VCaP (cell line): Measurements from ENCODE around the gene PITX2.
"Not testable (repeated sequence)": the region's sequence is repeated elsewhere in the genome, so short reads cannot be mapped to it uniquely, and the experiment has no call there.

Source experiments
- H3K27ac ChIP-seq: fragments of 450-650 bp; 2 replicates; pipeline ENCODE4 v1.5.1; 2017
- TF ChIP-seq, protein P1 (sequence below): fragments of 450-650 bp; conservative IDR thresholded peaks from 2 replicates; pipeline ENCODE4 v1.5.1; 2017; ENCODE audit warnings: mild to moderate bottlenecking, moderate library complexity

Gene PITX2

DNA sequence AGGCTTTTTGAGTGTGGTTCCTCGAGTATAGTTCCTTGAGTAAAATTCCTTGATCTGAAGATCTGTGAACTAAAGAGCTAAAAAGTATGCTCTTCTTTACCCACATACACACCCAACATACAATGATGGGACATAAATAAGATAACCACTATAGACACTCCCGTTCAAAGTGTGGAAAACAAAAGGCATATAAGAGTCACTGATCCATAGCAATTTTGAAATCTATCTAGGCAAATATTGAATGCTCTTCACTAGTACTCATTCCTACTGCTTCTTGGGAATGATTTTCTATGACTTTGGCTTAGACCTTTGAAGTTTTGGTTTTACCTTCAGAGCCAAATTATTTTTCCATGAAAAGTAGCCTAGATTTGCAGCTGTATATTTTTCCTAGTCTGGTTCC, 26.4 kb downstream of the PITX2 start:
- H3K27ac ChIP-seq, result no peak overlapping the region
- TF ChIP-seq, protein P1, sequence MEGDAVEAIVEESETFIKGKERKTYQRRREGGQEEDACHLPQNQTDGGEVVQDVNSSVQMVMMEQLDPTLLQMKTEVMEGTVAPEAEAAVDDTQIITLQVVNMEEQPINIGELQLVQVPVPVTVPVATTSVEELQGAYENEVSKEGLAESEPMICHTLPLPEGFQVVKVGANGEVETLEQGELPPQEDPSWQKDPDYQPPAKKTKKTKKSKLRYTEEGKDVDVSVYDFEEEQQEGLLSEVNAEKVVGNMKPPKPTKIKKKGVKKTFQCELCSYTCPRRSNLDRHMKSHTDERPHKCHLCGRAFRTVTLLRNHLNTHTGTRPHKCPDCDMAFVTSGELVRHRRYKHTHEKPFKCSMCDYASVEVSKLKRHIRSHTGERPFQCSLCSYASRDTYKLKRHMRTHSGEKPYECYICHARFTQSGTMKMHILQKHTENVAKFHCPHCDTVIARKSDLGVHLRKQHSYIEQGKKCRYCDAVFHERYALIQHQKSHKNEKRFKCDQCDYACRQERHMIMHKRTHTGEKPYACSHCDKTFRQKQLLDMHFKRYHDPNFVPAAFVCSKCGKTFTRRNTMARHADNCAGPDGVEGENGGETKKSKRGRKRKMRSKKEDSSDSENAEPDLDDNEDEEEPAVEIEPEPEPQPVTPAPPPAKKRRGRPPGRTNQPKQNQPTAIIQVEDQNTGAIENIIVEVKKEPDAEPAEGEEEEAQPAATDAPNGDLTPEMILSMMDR, result no peak

DNA sequence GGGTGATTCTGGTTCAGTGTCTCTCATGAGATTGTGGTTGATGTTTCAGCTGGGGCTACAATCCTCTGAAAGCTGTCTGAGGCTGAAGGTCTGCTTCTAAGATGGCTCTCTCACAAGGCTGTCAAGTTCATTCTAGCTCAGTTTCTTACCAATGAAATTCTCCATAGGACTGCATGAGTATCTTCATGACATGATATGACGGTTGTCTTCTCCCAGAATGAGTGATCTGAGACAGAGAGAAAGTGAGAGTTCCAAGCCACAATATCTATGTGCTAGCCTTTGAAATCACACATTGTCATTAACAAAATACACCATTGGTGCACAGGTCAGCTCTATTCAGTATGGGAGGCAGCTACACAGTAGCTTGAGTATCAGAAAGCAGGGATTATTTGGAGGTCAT, 27.3 kb downstream of the PITX2 start:
- H3K27ac ChIP-seq, result no peak overlapping the region
- TF ChIP-seq, protein P1, result no peak

DNA sequence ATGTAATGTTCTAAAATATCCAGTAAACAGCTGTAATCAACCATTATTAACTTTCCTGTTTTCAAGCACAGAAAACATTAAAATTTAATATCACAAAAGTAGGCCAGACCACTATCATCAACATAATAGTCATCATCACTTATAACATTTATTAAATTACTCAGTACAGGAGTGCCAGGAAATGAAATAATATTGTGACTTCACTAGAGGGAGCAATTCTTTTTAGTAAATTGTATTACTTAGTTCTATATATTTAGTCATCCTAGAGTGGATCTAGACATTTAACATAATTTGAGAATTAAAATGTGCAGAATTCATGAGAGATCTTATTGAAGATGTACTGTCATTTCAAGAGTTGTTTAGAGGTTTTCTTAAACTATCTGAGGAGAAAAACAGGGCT, 33.6 kb downstream of the PITX2 start:
- TF ChIP-seq, protein P1, result peak; percentile 64
- no peak overlapping the region for H3K27ac ChIP-seq

DNA sequence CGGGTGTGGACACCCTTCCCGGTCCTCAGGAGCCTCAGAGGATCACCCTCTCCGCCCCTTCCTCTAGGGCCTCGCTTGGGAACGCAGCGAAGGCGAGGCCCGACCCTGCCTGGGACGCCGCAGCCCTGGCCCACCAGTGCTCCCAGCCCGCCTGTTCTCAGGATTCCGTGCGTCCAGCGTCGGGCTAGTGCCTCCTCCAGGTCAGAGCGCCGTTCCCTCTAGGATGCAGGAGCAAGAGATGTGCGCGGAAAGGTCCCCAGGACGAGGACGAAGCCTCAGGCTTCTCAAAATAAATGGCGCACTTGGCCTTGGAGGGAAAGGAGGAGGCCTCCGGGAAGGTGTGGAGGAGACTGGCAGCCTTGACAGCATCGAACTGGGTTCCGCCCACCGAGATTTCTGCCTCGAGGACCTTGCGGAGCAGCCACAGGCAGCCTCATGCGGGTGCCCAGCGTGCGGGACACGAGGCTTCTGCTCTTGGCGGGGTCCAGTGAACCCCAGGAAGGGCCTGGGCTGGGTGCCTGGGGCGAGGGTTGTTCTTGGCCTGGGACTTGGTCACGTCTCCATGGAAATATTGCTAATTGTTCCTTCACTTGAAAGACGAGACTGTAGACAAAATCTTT, 35.1 kb downstream of the PITX2 start:
- H3K27ac ChIP-seq, result no peak overlapping the region

DNA sequence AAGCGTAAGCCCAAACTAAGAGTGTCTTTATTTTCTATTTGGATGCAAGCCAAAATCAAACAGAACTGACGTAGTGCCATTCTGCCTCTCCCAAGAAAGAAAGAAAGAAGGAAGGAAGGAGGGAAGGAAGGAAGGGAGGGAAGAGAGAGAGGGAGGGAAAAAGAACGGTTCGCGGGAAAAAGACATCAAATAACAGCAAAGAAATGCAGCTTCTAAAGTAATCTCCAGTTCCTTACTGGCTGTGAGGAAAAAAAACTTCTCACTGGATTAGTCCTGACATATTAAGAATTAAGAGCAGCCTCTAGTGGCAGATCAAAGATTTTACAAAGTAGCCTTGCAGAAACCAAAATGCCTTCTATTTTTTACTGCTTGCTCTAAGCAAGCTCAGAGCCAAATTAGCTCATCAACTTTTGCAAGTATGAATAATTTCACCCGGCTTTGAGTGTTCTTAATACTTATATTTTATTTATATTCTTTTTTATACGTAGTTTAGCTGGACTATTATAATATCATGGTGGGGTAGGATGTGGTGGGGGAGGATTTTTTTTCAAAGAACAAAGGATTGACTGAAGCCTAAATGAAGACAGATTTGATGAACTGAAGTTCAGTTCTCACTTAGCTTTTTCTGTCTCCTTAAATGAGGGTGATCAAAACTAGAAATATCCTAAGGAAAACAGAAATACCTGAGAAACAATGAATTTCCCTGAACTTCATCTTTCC, 36.6 kb downstream of the PITX2 start:
- H3K27ac ChIP-seq, result no peak overlapping the region
- TF ChIP-seq, protein P1, result peak; percentile 78

More for the DNA sequence above, 35.1 kb downstream of the PITX2 start:
- TF ChIP-seq, protein P1, result no peak

DNA sequence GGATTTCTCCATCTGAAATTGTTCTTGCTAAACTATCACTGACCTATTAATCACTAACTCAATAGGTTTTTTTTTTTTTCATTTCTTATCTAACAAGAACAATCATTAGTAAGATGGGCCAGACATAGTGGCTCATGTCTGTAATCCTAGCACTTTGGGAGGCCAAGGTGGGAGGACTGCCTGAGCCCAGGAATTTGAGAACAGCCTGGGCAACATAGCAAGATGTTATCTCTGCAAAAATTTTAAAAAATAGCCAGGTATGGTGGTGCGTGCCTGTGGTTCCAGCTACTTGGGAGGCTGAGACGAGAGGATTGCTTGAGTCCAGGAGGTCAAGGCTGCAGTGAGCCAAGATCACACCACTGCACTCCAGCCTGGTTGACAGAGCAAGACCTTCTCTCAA, 46.2 kb downstream of the PITX2 start:
- H3K27ac ChIP-seq, result not testable (repeated sequence)
